ENCODE data around the gene GNL3.

DNA sequence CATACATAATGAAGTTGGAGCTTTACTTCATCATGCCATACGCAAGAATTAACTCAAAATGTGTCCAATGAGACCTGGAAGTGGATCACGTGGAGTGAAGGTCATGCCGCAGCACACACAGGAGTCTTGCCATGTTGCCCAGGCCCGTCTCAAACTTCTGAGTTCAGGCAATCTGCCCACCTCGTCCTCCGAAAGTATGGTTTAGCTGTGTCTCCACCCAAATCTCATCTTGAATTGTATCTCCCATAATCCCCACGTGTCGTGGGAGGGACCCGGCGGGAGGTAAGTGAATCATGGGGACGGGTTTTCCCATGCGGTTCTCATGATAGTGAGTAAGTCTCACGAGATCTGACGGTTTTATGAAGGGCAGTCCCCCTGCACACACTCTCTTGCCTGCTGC lies 45.8 kb downstream of the GNL3 start:
- TF ChIP-seq, protein P1, sequence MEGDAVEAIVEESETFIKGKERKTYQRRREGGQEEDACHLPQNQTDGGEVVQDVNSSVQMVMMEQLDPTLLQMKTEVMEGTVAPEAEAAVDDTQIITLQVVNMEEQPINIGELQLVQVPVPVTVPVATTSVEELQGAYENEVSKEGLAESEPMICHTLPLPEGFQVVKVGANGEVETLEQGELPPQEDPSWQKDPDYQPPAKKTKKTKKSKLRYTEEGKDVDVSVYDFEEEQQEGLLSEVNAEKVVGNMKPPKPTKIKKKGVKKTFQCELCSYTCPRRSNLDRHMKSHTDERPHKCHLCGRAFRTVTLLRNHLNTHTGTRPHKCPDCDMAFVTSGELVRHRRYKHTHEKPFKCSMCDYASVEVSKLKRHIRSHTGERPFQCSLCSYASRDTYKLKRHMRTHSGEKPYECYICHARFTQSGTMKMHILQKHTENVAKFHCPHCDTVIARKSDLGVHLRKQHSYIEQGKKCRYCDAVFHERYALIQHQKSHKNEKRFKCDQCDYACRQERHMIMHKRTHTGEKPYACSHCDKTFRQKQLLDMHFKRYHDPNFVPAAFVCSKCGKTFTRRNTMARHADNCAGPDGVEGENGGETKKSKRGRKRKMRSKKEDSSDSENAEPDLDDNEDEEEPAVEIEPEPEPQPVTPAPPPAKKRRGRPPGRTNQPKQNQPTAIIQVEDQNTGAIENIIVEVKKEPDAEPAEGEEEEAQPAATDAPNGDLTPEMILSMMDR (IDR thresholded peaks at IDR 0.05; ENCODE audit: low read depth, low read length) = no peak
- no peak for TF ChIP-seq EZH2phosphoT487 (IDR thresholded peaks at IDR 0.05; ENCODE audit: low read depth)
